HUES6 (cell line): ENCODE data around the gene GTSF1L.
"Not testable (repeated sequence)": the region's sequence is repeated elsewhere in the genome, so short reads cannot be mapped to it uniquely, and the experiment has no call there.

Experiments used
- H3K27ac ChIP-seq: 2 replicates; pipeline ENCODE4 v1.7.0; 2013; ENCODE audit warnings: low read depth, mild to moderate bottlenecking, low read length, inconsistent platforms
- H3K27me3 ChIP-seq: 2 replicates; pipeline ENCODE4 v1.6.1; 2013; ENCODE audit warnings: low read length; ENCODE audit not compliant: control insufficient read depth, insufficient read depth
- H3K36me3 ChIP-seq: 2 replicates; pipeline ENCODE4 v1.6.1; 2013; ENCODE audit warnings: low read length; ENCODE audit not compliant: control insufficient read depth, insufficient read depth
- H3K4me1 ChIP-seq: 2 replicates; pipeline ENCODE4 v1.6.1; 2013; ENCODE audit warnings: low read length; ENCODE audit not compliant: control insufficient read depth, insufficient read depth
- H3K4me3 ChIP-seq: 2 replicates; pipeline ENCODE4 v1.5.1; 2013; ENCODE audit warnings: low read depth, low read length
- H3K9ac ChIP-seq: one replicate; pipeline ENCODE4 v1.6.1; 2013; ENCODE audit warnings: mild to moderate bottlenecking, low read length
- H3K9me3 ChIP-seq: 2 replicates; pipeline ENCODE4 v1.6.1; 2013; ENCODE audit warnings: low read depth, low read length; ENCODE audit not compliant: control insufficient read depth, insufficient read depth

The GTSF1L gene

DNA sequence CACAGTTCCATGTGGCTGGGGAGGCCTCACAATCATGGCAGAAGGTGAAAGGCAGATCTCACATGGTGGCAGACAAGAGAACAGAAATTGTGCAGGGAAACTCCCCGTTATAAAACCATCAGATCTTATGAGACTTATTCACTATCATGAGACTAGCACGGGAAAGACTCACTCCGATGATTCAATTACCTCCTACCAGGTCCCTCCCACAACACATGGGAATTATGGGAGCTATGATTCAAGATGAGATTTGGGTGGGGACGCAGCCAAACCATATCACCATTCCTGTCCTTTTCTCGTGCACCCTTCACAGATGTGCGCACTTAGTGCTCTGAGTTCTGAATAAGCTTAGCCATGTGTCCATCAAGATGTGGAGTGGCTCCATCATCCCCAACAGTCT is 31.1 kb upstream of the GTSF1L start:
- not testable (repeated sequence) for H3K36me3 ChIP-seq, H3K9me3 ChIP-seq, H3K9ac ChIP-seq, H3K4me1 ChIP-seq, H3K4me3 ChIP-seq, H3K27me3 ChIP-seq, H3K27ac ChIP-seq

DNA sequence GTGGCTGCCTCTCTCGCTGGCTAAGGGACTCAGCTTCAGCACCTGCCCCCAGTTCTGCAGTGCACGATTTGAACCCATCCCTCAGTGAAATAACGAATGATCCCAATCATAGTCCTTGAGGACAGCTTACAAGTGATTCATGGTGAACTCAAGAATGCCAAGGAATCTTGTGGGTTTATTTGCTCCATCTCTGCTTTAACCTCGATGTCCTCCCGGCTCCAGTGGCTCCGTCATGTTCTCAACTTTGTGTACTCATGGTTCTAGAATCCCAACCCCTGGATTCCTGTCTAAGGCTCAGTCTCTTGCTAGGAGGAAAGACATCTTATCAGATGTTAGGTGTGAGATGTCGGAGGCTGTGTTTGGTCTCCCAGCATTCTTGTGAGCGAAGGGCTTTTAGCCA is 29.0 kb upstream of the GTSF1L start:
- no peaks in the 10 kb centered on the region for H3K9me3 ChIP-seq
- H3K36me3 ChIP-seq, result no peaks in the 10 kb centered on the region
- H3K27ac ChIP-seq, result no peak overlapping the region
- H3K4me3 ChIP-seq, result no peak overlapping the region
- H3K4me1 ChIP-seq, result no peaks in the 10 kb centered on the region
- peaks cover 6% of the 10 kb centered on the region; the same call in 1 of the 2 replicates for H3K27me3 ChIP-seq
- H3K9ac ChIP-seq, result no peak overlapping the region

DNA sequence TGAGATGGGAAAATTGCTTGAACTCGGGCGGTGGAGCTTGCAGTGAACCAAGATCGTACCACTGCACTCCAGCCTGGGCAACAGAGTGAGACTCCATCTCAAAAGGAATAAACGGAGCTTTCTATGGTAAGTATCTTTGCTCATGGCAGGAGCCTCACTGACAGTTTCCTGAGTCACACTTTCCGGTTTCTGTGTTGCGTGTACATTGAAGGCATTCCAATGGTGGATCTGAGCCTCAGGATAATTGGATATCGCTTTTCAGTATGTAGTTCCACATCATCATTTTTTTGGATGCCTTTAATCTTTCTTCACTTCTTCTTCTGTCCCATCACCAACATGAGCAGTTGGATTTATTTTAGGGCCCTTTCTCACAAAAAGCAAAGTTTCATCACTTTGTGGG is 28.6 kb upstream of the GTSF1L start:
- Histone ChIP-seq H3K4me1 (no peaks in the 10 kb centered on the region), H3K9me3 (no peaks in the 10 kb centered on the region), H3K27ac (no peak overlapping the region), H3K36me3 (no peaks in the 10 kb centered on the region), H3K4me3 (no peak overlapping the region), H3K27me3 (peaks cover 6% of the 10 kb centered on the region; the same call in 1 of the 2 replicates), H3K9ac (no peak overlapping the region)

DNA sequence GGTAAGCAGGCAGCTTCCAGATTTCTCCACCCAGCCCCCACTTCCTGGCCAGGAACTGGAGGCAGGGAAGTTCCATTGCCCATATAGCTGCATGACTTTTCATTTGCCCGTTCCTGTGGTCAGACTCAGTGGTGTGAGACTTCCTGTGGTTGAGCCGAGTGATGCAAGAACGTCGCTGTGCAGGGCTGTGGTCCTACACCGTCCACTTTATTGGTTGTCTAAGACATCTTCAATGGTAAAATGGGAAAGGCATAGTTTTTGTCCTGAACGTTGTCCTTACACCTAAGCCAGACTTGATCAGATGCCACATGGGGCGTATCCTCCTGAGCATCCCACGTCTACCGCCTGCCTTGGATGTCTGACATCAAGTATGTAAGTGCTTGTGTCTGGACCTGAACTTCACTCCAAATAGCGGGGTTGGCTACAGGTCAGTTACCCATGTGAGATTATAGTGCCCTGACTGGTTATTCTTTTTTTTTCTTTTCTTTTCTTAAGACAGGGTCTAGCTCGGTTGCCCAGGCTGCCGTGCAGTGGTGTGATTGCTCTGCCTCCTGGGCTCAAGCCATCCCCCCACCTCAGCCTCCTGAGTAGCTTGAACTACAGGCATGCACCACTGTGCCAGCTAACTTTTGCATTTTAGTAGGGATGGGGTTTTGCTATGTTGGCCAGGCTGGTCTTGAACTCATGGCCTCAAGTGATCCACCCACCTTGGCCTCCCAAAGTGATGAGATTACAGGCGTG is 25.9 kb upstream of the GTSF1L start:
- no peak overlapping the region for H3K27ac ChIP-seq
- no peaks in the 10 kb centered on the region for H3K4me1 ChIP-seq
- H3K36me3 ChIP-seq, result no peaks in the 10 kb centered on the region
- no peak overlapping the region for H3K4me3 ChIP-seq
- no peaks in the 10 kb centered on the region for H3K9me3 ChIP-seq
- H3K9ac ChIP-seq, result no peak overlapping the region
- H3K27me3 ChIP-seq, result peaks cover 6% of the 10 kb centered on the region; the same call in 1 of the 2 replicates

DNA sequence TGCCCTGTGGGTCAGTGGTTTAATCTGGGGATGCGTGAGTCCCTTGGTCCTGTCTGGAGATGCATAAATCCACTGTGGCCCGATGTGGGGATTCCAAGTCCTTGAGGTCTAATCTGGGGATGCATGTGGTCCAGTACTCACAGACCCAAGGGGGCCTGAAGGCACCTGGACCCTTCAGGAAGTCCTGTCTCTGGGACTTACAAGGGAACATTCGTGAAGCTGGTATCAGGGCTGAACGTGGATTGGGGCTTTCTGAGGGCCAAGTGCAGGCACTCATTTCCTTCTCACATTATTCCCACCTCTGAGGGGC is 25.2 kb upstream of the GTSF1L start:
- Histone ChIP-seq H3K9me3 (no peaks in the 10 kb centered on the region), H3K9ac (no peak overlapping the region), H3K36me3 (no peaks in the 10 kb centered on the region), H3K4me1 (peaks cover under 1% of the 10 kb centered on the region; the same call in 1 of the 2 replicates), H3K4me3 (no peak overlapping the region), H3K27ac (no peak overlapping the region), H3K27me3 (peaks cover 6% of the 10 kb centered on the region; the same call in 1 of the 2 replicates)

DNA sequence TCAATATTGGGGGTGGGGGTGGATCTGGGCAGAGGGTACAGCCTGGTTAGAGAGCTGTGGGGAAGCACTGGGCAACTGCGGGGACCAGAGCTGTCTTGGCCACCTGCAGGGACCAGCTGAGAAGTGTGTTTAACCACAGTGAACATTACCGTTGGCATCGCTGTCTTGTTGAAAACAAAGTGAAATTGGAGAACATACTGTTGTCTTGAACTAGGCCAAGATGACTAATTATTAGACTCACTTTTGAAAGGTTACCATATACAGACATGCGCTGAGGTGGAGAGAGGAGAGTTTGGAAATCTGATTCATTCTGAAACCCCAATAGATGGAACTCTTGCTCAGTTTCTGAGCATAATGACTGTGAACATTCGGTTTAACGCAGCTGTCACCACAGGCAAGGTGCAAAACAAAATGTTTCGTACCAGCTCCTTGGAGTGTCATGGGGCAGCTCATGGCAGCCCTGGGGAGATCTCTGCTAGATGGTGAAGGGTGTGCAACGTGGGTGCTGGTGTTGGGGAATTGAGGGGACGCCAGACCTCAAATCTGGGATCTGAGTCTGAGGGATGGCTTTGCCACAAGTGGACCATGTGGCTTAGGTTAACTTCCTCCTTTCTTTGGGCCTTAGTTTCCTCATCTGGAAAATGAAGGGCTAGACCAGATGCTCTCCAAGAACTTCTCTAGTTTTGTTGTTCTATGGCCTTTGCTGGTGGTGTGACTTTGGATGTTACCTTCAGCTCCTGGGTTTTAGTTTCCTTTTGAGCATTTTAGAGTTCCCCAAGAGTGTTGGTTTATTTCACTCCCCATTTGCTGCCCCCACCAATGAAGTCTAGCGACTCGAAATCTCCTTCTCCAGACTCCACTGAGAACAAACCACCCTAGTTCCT is 24.6 kb upstream of the GTSF1L start:
- Histone ChIP-seq H3K27me3 (peaks cover 6% of the 10 kb centered on the region; the same call in 1 of the 2 replicates), H3K9me3 (no peaks in the 10 kb centered on the region), H3K27ac (no peak overlapping the region), H3K4me3 (no peak overlapping the region), H3K9ac (no peak overlapping the region), H3K36me3 (no peaks in the 10 kb centered on the region), H3K4me1 (peaks cover 7% of the 10 kb centered on the region)

DNA sequence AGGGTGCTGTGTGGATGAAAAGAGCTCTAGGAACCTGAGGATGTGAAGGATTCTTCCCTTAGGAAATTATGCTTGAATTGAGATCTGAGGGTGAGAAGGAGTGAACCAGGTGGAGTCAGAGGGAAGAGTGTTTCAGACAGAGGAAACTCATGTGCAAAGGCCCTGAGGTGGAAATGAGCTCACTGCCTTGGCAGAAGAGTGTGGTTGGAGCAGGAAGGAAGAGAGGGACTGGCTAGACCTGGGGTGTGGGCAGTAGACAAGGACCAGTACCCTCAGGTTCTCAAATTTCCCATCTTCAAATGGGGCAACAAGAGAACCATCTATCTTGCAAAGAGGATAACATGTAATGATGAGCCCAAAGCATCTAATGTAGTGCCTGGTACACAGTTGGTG is 24.0 kb upstream of the GTSF1L start:
- Histone ChIP-seq H3K4me1 (peaks cover 13% of the 10 kb centered on the region), H3K27ac (no peak overlapping the region), H3K9ac (no peak overlapping the region), H3K27me3 (peaks cover 6% of the 10 kb centered on the region; the same call in 1 of the 2 replicates), H3K4me3 (no peak overlapping the region), H3K36me3 (no peaks in the 10 kb centered on the region), H3K9me3 (no peaks in the 10 kb centered on the region)

DNA sequence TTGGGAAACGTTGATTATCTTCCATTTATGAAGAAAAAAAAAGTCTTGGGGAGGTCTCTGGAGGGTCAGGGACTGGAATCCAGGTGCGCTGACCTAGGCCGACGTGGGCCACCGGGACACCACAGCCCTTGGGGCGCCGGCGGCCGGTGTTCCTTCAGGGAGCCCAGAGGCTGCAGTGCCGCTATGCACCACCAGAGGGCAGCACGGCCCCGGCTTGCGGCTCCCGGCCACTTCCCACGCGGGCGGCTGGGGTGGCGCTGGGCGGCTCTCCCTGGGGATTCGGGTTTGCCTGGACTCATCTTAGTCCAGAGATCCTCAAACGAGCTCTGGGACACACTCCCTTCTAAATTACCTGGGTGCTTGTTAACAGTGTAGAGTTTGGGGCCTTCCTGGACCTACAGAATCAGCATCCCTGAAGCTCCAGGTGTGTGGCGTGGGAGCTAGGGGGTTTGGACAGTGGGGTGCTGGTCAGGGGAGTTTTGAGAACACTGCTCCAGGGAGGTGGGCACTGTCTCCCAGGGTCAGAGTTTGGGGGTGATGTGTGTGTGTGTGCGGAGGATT is 23.0 kb upstream of the GTSF1L start:
- peaks cover 6% of the 10 kb centered on the region; the same call in 1 of the 2 replicates for H3K27me3 ChIP-seq
- no peak overlapping the region for H3K4me3 ChIP-seq

DNA sequence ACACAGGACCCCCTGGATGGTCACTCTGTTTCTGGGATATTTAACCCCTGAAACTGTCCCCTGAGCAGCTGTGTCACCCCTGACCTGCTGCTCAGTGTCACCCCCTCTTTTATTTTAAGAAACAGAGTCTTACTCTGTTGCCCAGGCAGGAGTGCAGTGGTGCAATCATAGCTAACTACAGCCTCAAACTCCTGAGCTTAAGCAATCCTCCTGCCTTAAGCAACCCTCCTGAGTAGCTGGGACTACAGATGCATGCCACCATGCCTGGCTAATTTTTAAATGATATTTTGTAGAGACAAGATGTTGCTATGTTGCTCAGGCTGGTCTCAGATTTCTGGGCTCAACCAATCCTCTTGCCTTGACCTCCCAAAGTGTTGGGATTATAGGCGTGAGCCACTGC is 21.5 kb upstream of the GTSF1L start:
- no peak overlapping the region for H3K4me3 ChIP-seq
- no peaks in the 10 kb centered on the region for H3K9me3 ChIP-seq
- H3K27me3 ChIP-seq, result peaks cover 6% of the 10 kb centered on the region; the same call in 1 of the 2 replicates
- no peaks in the 10 kb centered on the region for H3K36me3 ChIP-seq
- peaks cover 29% of the 10 kb centered on the region for H3K4me1 ChIP-seq
- no peak overlapping the region for H3K9ac ChIP-seq
- no peak overlapping the region for H3K27ac ChIP-seq

More for the DNA sequence above, 23.0 kb upstream of the GTSF1L start:
- Histone ChIP-seq H3K9ac (no peak overlapping the region), H3K9me3 (no peaks in the 10 kb centered on the region), H3K27ac (no peak overlapping the region), H3K4me1 (peaks cover 19% of the 10 kb centered on the region), H3K36me3 (no peaks in the 10 kb centered on the region)

DNA sequence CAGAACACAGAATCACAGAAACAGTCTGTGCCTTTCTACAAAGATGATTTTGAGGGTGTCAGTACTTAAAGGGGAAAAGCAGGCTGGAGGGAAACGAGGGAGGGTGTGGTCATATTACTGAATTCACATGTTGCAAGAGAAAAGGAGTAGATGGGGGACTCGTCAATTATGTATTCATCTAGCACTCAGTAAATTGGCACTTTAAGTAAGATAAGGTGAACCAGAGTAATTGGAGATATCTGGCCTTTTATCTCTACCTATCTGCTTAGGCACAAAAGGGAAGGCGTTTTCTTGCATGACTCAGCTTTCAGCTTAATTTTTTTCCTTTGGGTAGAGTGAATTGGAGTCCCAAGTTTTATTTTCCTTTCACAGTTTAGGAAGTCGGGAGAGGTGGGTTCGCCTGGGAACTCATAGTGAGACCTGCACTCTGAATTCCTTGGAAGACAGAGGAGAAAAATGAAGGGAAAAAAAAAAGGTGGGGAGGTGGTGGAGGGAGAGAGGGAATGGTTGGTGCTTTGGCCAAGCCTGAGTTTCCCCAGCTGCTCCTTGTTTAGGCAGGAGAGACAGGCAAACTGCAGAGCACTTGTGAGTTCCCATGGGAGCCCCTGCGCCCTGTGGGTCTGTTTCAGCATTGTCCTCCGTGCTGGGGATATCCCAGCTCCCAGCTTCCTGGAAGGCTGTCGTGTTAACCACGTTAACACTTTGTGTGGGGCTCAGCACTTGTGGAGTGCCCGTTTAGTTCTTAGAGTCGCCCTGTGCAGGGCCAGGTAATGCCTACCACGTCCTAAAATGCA is 19.7 kb upstream of the GTSF1L start:
- Histone ChIP-seq H3K9ac (peak overlapping the region; percentile 17), H3K9me3 (no peaks in the 10 kb centered on the region), H3K4me1 (peaks cover 29% of the 10 kb centered on the region), H3K4me3 (no peak overlapping the region), H3K27ac (no peak overlapping the region), H3K36me3 (no peaks in the 10 kb centered on the region), H3K27me3 (peaks cover 6% of the 10 kb centered on the region; the same call in 1 of the 2 replicates)
